LNCAP (cell line): Measurements from ENCODE around the gene AP1M2.

Experiments used
- TF ChIP-seq, protein P1 (sequence below): fragments of 450-650 bp; IDR thresholded peaks from 2 replicates; pipeline ENCODE4 v1.5.1; 2017; ENCODE audit warnings: mild to moderate bottlenecking

AP1M2 gene

DNA sequence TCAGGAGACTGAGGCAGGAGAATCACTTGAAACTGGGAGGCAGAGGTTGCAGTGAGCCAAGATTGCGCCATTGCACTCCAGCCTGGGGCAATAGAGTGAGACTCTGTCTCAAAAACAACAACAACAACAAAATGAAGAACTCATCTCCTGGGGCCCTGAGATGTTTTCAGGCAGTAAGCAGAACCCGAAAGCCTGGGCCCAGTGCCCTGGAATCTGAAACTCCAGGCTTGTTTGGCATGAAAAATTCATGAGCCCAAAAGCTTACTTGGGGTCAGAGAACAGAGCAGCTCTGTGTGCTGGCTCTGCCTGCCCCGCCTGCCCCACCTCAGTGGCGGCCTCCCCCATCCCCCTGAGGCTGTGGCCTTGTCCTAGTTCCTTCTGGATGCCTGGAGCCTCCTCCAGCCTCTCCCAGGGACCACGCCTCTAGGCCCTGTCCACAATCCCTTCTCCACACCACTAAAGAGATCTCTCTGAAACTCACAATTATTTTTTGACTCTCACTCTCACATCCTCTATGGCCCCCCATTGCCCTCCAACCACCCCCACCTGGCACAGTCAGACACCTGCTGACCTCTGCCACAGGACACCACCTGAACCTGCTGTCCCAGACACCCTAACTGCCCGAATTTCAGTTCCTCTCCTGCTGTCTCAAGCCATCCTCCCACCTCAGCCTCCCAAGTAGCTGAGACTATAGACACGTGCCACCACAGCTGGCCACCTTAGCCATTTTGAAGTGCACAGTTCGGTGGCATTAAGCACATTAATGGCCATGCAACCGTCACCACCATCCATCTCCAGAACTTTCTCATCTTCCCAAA, 6.9 kb upstream of the AP1M2 start:
- TF ChIP-seq, protein P1, sequence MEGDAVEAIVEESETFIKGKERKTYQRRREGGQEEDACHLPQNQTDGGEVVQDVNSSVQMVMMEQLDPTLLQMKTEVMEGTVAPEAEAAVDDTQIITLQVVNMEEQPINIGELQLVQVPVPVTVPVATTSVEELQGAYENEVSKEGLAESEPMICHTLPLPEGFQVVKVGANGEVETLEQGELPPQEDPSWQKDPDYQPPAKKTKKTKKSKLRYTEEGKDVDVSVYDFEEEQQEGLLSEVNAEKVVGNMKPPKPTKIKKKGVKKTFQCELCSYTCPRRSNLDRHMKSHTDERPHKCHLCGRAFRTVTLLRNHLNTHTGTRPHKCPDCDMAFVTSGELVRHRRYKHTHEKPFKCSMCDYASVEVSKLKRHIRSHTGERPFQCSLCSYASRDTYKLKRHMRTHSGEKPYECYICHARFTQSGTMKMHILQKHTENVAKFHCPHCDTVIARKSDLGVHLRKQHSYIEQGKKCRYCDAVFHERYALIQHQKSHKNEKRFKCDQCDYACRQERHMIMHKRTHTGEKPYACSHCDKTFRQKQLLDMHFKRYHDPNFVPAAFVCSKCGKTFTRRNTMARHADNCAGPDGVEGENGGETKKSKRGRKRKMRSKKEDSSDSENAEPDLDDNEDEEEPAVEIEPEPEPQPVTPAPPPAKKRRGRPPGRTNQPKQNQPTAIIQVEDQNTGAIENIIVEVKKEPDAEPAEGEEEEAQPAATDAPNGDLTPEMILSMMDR = no peak

GRCh38 chr19:10593148-10593547, 6.0 kb upstream of the AP1M2 start:
- TF ChIP-seq, protein P1 = no peak

GRCh38 chr19:10587839-10588150, 683 bp upstream of the AP1M2 start:
- TF ChIP-seq, protein P1 = no peak

- TF ChIP-seq, protein P1 = no peak
Observed at GRCh38 chr19:10586396-10586795, 716 bp downstream of the AP1M2 start.

DNA sequence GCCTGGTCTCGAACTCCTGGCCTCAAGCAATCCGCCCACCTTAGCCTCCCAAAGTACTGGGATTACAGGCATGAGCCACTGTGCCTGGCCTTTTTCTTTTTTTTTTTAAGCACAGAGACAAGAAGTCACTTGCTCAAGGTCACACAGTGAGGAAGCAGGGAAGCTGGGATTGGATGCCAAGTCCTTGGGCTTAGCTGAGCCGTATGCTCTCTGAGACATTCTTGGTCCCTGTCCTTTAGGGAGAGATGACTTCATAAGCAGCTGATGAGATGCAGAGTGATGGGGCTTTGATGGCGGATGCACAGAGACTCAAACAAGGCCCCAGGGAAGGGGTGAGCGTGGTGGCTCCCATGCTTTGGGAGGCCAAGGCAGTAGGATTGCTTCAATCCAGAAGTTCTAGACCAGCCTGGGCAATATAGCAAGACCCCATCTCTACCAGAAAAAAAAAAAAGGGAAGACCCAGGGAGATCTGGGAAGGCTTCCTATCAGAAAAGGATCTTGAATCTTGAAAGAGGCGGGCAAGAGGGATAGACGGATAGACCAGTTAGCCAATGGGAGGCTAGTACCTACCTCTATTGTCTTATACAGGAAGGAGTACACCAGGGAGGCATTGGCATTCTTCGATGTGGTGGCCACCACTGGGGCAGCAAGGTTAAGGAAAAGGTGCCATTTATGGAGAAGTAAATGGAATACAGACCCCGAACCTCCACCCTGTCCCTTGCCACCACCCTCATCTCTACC, 3.9 kb downstream of the AP1M2 start:
- TF ChIP-seq, protein P1 = no peak

GRCh38 chr19:10582091-10582490, 5.0 kb downstream of the AP1M2 start:
- TF ChIP-seq, protein P1 = no peak

GRCh38 chr19:10580979-10581631, 6.0 kb downstream of the AP1M2 start:
- TF ChIP-seq, protein P1 = peak; percentile 95
